Measurements from ENCODE around the gene CNGA1.

DNA sequence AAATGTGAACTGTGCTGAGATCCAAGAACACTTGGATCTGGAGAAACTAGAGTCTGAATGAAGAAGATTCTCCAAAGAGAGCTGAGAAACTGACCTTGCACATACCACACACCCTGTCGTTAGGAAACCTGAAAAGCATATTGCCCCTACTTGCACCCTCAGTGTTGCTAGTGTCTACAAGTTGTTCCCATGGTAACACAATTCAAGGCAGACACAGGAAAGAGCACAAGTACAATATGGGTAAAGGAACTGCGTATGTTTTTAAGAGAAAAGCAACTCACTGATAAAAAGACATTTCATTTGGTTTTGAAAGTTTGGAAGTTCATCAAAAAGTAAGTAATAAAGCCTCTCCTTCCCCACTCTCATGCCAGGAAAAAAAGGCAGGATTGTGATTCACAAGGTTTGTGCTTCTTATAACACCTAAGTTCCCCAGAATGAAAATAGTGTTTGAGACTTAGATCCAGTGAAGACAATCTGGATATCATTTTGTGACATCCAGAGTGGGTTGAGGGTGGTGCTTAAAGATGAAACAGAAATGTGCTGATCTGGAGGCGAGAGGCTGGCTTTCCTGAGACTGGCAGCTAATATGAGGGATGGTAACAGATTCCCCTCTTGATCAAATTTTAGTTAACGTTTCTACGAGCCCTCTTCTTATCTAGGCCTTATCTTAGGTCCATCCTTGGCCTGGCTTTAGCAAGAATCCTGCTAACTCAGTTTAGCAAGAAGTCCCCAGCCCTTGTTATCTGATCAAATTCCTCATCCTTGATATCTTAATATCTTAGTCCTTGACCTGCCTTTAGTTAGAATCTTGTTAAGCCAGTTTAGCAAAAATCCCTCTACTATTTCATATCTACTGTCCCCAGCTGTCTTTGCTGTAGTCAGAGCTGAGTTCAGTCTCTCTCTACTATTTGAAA, 42.4 kb upstream of the CNGA1 start:
- TF ChIP-seq POLR2AphosphoS5 (IDR thresholded peaks at IDR 0.05; ENCODE audit: low read depth, low read length) (no peak), POLR2A (IDR thresholded peaks at IDR 0.05; ENCODE audit: low read depth, low read length) (no peak), SPI1 (IDR thresholded peaks at IDR 0.05; ENCODE audit: low read depth, low read length) (no peak)
